C4-2B (cell line): ENCODE measurements around the gene CHCHD6.

ENCODE experiments used
- ZFX ChIP-seq: fragments of 450-650 bp; IDR thresholded peaks from 2 replicates; pipeline ENCODE4 v1.6.1; 2017
- TF ChIP-seq, protein P1 (sequence below): fragments of 450-650 bp; conservative IDR thresholded peaks from 2 replicates; pipeline ENCODE4 v1.5.1; 2017; ENCODE audit warnings: mild to moderate bottlenecking

DNA sequence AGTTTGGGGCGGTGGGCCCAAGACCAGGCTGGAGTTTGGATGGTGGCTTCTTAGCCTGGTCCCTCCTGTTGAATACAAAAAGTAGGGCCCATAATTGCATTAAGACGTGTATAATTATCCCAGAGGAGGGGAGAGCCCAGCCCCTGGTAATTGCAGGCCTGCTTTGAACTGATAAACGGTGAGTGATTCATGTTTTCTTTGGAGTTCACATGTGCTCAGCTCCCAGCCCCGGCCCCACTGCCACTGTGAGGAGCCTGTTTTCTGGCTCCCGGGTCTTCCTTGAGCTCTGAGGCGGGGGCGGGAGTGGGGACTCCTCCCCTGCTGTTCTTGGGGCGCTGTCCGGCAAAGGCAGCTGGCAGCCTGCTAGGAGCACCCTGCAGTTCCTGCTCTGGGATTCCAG is 282.0 kb downstream of the CHCHD6 start:
- TF ChIP-seq, protein P1, sequence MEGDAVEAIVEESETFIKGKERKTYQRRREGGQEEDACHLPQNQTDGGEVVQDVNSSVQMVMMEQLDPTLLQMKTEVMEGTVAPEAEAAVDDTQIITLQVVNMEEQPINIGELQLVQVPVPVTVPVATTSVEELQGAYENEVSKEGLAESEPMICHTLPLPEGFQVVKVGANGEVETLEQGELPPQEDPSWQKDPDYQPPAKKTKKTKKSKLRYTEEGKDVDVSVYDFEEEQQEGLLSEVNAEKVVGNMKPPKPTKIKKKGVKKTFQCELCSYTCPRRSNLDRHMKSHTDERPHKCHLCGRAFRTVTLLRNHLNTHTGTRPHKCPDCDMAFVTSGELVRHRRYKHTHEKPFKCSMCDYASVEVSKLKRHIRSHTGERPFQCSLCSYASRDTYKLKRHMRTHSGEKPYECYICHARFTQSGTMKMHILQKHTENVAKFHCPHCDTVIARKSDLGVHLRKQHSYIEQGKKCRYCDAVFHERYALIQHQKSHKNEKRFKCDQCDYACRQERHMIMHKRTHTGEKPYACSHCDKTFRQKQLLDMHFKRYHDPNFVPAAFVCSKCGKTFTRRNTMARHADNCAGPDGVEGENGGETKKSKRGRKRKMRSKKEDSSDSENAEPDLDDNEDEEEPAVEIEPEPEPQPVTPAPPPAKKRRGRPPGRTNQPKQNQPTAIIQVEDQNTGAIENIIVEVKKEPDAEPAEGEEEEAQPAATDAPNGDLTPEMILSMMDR: no peak
- no peak for TF ChIP-seq ZFX
